GM12891 (cell line): ENCODE measurements around the gene ANXA8L1.
"Not testable (repeated sequence)": the region's sequence is repeated elsewhere in the genome, so short reads cannot be mapped to it uniquely, and the experiment has no call there.

ENCODE experiments used
- PAX5 ChIP-seq: IDR thresholded peaks from 2 replicates; pipeline ENCODE4 v1.6.1; 2011; ENCODE audit warnings: low read length, moderate library complexity, mild to moderate bottlenecking; ENCODE audit not compliant: insufficient read depth, severe bottlenecking
- POLR2A ChIP-seq: IDR thresholded peaks from 2 replicates; pipeline ENCODE4 v1.6.1; 2011; ENCODE audit warnings: low read depth, low read length, control low read depth
- POLR2AphosphoS5 ChIP-seq: IDR thresholded peaks from 2 replicates; pipeline ENCODE4 v1.6.1; 2011; ENCODE audit warnings: low read depth, low read length, control low read depth
- POU2F2 ChIP-seq: IDR thresholded peaks from 2 replicates; pipeline ENCODE4 v1.6.1; 2011; ENCODE audit warnings: low read depth, mild to moderate bottlenecking, control low read depth, low read length, moderate library complexity
- SPI1 ChIP-seq: IDR thresholded peaks from 2 replicates; pipeline ENCODE4 v1.6.1; 2011; ENCODE audit warnings: low read depth, low read length, control low read depth
- TAF1 ChIP-seq: IDR thresholded peaks from 2 replicates; pipeline ENCODE4 v1.6.1; 2011; ENCODE audit warnings: low read depth, low read length, control low read depth

DNA sequence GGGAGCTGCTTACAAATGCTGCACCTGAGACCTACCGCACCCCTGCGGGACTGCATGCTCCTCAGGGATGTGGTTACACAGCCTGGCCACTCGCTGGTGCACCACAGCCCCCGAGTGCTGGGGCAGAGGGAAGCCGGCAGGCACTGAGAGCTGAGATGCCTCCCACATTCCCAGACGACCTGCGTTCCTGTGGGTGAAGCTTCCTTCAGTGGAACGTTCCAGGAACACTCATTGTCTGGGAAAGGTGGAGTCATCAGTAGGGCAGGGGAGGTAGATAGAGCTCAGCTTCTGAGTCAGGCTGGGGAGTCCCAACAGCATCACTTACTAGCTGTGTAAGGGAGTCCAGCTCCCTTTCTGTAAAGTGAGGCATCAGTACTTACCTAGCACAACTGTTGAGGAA, 2.5 kb downstream of the ANXA8L1 start:
- not testable (repeated sequence) for TF ChIP-seq POLR2AphosphoS5, POLR2A, TAF1, SPI1, PAX5, POU2F2
